Epithelial cell of esophagus (primary cell): ENCODE measurements around the gene CEACAM5.
A peak's percentile ranks its signal among the peaks of the same experiment; 100 is the strongest.
"Not testable (repeated sequence)": the region's sequence is repeated elsewhere in the genome, so short reads cannot be mapped to it uniquely, and the experiment has no call there.

Source experiments
- DNase-seq: peaks from one replicate; pipeline ENCODE4 v3.0.0; 2010; ENCODE audit warnings: low read depth
- H3K4me3 ChIP-seq: 2 replicates; pipeline ENCODE4 v1.5.1; 2011; ENCODE audit warnings: mild to moderate bottlenecking, low read length, control low read depth
- TF ChIP-seq, protein P1 (sequence below): IDR thresholded peaks from 2 replicates; pipeline ENCODE4 v1.5.1; 2011; ENCODE audit warnings: low read depth, mild to moderate bottlenecking, low read length, control low read depth, inconsistent platforms; ENCODE audit not compliant: insufficient read depth; ENCODE audit errors: missing control alignments

Gene CEACAM5

DNA sequence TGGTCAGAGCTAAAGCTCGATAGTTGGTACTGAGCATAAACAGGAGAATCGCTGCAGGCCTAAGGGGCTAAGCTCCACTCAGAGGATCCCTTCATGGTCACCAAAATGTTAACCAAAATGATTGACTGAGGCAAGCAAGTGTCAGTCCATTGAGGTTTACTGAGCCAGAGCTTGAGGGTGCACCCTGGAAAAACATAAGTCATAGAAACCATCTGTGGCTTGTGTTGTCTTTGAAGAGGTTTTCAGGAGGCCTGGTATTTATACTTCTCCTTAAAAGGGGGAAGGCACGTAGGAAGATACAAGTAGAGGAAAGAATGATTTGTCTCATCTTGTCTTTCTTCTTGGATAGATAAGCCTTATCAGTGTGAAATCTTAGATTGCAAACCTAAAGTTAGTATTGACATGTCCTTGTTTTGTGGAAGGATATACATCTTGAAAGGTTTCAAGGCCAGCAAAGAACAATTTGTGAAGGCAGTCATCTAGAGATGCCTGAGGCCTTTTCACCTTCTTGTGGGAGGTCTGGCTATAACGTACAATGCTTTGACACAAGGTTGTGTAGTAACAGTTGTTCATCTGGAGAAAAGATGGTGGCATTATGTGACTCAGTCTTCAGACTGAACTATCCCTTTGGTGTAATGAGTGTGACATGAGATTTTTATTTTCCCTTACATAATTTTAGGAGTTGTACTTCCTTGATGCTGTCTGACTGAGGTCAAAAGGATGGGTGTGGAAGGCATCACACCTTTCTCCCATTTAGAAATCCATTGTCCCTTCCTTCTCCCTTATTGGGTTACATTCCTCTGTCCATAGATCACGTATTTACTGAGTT is 32.2 kb downstream of the CEACAM5 start:
- H3K4me3 ChIP-seq, result no peak overlapping the region
- peak; percentile 18 for DNase-seq
- TF ChIP-seq, protein P1, sequence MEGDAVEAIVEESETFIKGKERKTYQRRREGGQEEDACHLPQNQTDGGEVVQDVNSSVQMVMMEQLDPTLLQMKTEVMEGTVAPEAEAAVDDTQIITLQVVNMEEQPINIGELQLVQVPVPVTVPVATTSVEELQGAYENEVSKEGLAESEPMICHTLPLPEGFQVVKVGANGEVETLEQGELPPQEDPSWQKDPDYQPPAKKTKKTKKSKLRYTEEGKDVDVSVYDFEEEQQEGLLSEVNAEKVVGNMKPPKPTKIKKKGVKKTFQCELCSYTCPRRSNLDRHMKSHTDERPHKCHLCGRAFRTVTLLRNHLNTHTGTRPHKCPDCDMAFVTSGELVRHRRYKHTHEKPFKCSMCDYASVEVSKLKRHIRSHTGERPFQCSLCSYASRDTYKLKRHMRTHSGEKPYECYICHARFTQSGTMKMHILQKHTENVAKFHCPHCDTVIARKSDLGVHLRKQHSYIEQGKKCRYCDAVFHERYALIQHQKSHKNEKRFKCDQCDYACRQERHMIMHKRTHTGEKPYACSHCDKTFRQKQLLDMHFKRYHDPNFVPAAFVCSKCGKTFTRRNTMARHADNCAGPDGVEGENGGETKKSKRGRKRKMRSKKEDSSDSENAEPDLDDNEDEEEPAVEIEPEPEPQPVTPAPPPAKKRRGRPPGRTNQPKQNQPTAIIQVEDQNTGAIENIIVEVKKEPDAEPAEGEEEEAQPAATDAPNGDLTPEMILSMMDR, result no peak

DNA sequence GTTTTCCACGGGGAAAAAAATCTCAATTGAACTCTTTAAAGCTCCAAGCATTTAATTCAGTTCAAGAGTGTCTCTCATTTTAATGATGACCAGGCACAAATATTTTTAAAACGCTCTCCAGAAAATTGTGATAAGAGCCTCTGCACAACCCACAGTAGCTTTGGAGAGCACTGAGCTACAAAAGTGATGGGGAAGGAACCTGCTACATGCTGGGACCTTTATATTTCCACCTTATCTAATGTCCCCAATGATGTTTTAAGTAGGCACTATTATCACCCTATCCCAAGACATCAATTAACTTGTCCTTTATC is 32.8 kb downstream of the CEACAM5 start:
- TF ChIP-seq, protein P1, result no peak
- no peak overlapping the region for H3K4me3 ChIP-seq
- no peak for DNase-seq

DNA sequence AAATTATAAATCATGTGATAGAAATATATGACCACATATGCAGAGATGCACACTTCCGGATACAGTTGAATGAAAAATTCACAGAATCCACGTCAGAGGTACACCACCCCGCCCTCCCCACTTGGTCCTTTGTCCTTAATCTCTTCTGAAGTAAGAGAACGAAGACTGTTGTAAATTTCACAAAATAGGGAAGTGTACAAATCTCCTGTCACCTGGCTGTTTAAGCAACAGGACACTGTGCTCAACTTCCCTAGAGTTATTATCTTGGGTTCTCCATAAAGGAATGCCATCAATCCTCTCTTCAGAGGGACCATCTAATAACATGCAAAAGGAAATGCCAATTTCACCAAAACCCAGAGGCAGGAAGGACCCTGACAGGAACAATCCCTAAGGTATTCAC is 36.4 kb downstream of the CEACAM5 start:
- no peak overlapping the region for H3K4me3 ChIP-seq
- TF ChIP-seq, protein P1, result no peak
- no peak for DNase-seq

DNA sequence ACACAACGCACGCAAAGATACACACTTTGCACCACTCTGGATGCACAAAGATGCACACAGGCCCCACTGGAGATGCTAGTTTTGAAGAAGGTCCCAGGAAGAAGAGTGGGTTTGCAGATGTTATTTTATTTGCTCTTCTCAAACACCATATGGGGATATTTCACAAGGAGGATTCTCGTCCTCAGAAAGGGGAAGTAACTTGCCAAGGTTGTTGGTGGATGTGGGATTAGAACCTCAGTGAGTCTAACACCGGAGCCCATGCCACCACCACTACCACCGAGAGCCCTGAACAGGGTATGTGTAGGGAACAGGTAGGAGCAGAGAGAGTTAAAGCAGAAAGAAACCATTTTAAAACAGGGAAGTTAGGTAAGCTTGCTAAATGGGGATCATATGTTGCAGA is 37.3 kb downstream of the CEACAM5 start:
- TF ChIP-seq, protein P1, result no peak
- DNase-seq, result no peak
- no peak overlapping the region for H3K4me3 ChIP-seq

DNA sequence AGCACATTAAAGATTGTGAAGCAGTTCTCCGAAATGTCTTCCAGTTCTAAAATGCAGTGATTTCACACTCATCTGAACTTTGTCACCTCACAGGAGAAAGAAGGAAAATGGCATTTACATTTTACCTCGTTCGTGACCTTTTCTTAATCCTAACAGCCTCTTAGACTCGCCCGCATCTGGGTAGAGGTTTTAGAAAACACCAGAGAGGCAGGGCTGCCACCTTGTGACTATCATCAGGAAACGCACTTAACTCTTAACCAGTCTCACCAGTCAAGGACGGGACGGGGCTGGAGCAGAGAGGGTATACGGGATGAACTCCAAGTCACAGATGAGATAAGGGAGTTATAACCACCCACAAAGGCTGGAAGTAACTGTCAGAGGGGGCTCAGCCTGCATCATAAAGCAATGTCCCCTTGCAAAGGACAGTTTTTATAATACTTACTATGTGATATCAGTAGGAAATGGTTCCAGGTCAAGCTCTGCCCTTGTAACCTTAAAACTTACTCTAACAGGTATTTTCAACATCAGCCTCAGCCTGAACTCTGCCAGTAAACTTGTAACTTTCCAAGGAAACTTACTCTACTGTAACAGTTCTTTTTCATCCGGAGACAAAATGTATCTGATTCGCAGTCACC is 38.3 kb downstream of the CEACAM5 start:
- DNase-seq, result peak; percentile 71
- H3K4me3 ChIP-seq, result no peak overlapping the region
- TF ChIP-seq, protein P1, result peak; percentile 81

DNA sequence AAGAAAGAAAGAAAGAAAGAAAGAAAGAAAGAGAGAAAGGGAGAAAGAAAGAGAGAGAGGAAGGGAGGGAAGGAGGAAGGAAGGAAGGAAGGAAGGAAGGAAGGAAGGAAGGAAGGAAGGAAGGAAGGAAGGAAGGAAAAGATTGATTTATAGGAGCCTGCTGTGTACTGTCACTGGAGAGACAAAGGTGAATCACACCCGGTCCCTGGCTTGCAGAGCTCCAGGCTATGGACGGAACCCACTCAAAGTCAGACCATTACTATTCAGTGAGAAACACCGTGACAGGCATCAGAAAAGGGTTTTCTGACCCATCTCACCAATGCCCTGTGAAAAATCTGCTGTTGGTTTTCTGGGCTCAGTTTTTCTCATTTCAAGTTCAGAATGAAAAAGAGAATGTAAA is 39.6 kb downstream of the CEACAM5 start:
- TF ChIP-seq, protein P1, result no peak
- no peak for DNase-seq
- H3K4me3 ChIP-seq, result no peak overlapping the region

DNA sequence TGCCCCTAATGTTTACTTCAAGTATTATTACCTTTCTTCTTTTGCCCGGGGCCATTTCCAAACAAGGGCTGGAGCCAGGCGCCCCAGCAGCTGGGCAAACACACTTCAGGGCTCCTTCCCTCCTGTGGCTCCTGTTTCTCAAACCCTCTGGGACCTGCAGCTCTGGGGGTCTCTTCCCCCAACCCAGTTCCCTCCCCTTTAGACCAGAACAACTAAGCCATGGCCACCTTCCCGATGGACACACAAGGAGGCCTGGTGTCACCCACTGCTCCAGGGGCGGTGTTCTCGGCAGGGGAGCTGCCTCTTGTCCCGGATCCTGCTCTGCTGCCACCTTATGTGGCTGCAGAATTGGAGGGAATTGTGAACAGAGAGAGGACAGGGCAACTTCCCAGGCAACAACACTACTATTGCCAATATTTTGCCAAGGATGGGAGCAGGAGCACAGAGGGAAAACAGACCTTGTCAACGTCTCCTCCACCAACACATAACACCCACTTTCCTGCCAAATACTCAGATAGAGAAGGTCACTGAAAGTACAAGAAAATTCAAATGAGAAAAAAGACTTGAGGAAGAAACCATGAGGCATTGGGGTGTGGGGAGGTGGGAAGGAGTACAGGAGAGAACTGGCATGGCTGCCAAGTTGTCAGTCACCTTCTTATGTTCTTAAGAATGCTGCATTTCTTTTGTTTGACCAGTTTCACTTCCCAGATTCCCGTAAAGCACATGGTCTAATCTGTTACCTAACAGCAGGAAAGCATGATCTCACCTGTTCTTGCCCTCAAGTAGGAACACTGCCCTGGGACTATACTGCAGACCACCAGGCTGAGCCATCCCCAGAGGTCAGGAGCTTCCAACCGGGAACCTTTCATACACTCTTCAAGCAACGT is 42.1 kb downstream of the CEACAM5 start:
- not testable (repeated sequence) for H3K4me3 ChIP-seq
- peak; percentile 70 for DNase-seq
